GM12878 (cell line): Measurements from ENCODE around the gene APBB3. TPM values are rescaled to one million over a fixed set of nuclear protein-coding genes. Genes with fewer than 3 reads are reported as not detected.

Experiments
- ATAC-seq: fragments of 200-7000 bp; cut with Tn5 transposase; 3 replicates; pipeline ENCODE4 v1.9.1; 2020; ENCODE audit warnings: mild to moderate bottlenecking, moderate library complexity
- BruUV-seq: library from RNA; stranded (reverse); fragments of 400-500 nt; replicated peaks from 2 replicates; lab custom pipeline; 2021; lab: Mats Ljungman, UMichigan
- CTCF ChIA-PET: fragments of 300-600 bp; sonication (Branson Sonifier 250); formaldehyde crosslinking; extraction: SDS; loops from one replicate; lab custom pipeline; 2021; ENCODE audit warnings: inconsistent platforms; lab: Yijun Ruan, JAX
- POLR2A ChIA-PET: fragments of 350-600 bp; formaldehyde crosslinking; extraction: SDS; loops from one replicate; lab custom pipeline; 2021; ENCODE audit warnings: inconsistent platforms; lab: Charles Lee
- RAD21 ChIA-PET: fragments of 300-600 bp; sonication (Branson Sonifier 250); formaldehyde crosslinking; loops from one replicate; lab custom pipeline; 2023; ENCODE audit warnings: antibody characterized with exemption; ENCODE audit not compliant: unreplicated experiment; lab: Charles Lee
- SMC1A ChIA-PET: fragments of 300-600 bp; sonication (Branson Sonifier 250); formaldehyde crosslinking; loops from one replicate; lab custom pipeline; 2023; ENCODE audit not compliant: unreplicated experiment, uncharacterized antibody; lab: Charles Lee
- DNase-seq: peaks from one replicate; pipeline ENCODE4 v3.0.0-alpha.2; 2011; ENCODE audit warnings: low read depth, low spot score
- FAIRE-seq: peaks from 3 replicates; lab custom pipeline; 2011; peaks lifted over from hg19 to GRCh38; lab: Jason Lieb, UNC
- H2AFZ ChIP-seq: 2 replicates; pipeline ENCODE4 v1.6.0; 2011; ENCODE audit warnings: low read depth, low read length, control low read depth; ENCODE audit not compliant: control insufficient read depth
- H3K27ac ChIP-seq: 2 replicates; pipeline ENCODE4 v1.5.1; 2011; ENCODE audit warnings: control low read depth; ENCODE audit not compliant: control insufficient read depth, insufficient read depth
- H3K27me3 ChIP-seq, 2 experiments: replicated peaks in 1 of 2; 2 replicates each; pipeline versions ENCODE4 v1.6.0 to v1.6.1; 2011; ENCODE audit warnings: low read length in 1 of 2; ENCODE audit not compliant: control insufficient read depth in 2 of 2, insufficient read depth in 2 of 2
- H3K36me3 ChIP-seq, 2 experiments: 2 replicates each; pipeline ENCODE4 v1.5.1; 2011; ENCODE audit warnings: low read length in 1 of 2; ENCODE audit not compliant: control insufficient read depth in 2 of 2, insufficient read depth in 2 of 2
- H3K4me1 ChIP-seq: 2 replicates; pipeline ENCODE4 v1.6.1; 2011; ENCODE audit warnings: mild to moderate bottlenecking, low read length, moderate library complexity, mixed read lengths; ENCODE audit not compliant: control insufficient read depth, insufficient read depth
- H3K4me2 ChIP-seq: 2 replicates; pipeline ENCODE4 v1.6.0; 2011; ENCODE audit warnings: control low read depth; ENCODE audit not compliant: control insufficient read depth, insufficient read depth
- H3K4me3 ChIP-seq: fragments of 200-600 bp; sonication (generic); 2 replicates; pipeline ENCODE4 v1.5.1; 2016
- H3K79me2 ChIP-seq: 2 replicates; pipeline ENCODE4 v1.6.0; 2011; ENCODE audit warnings: low read length; ENCODE audit not compliant: control insufficient read depth, insufficient read depth
- H3K9ac ChIP-seq: 2 replicates; pipeline ENCODE4 v1.8.0; 2011; ENCODE audit warnings: low read length, control low read depth, mixed read lengths; ENCODE audit not compliant: control insufficient read depth, insufficient read depth
- H3K9me3 ChIP-seq: replicated peaks from 3 replicates; pipeline ENCODE4 v1.5.1; 2011; ENCODE audit warnings: mild to moderate bottlenecking, low read length; ENCODE audit not compliant: control insufficient read depth, insufficient read depth
- H4K20me1 ChIP-seq: 2 replicates; pipeline ENCODE4 v1.6.0; 2011; ENCODE audit not compliant: control insufficient read depth, insufficient read depth
- ESRRA ChIP-seq: IDR thresholded peaks from 2 replicates; pipeline ENCODE4 v1.6.1; 2012; ENCODE audit warnings: mild to moderate bottlenecking, low read length, improper control_type of control experiment
- MTA3 ChIP-seq: IDR thresholded peaks from 2 replicates; pipeline ENCODE4 v1.6.1; 2012; ENCODE audit warnings: low read length, inconsistent platforms, borderline replicate concordance
- SIX5 ChIP-seq: IDR thresholded peaks from 2 replicates; pipeline ENCODE4 v1.6.1; 2011; ENCODE audit warnings: mild to moderate bottlenecking, low read depth, low read length, moderate library complexity; ENCODE audit not compliant: severe bottlenecking
- SMAD1 ChIP-seq: fragments of 450-650 bp; IDR thresholded peaks from 2 replicates; pipeline ENCODE4 v1.6.1; 2018; ENCODE audit warnings: mild to moderate bottlenecking, low read depth; ENCODE audit not compliant: partially characterized antibody
- STAT3 ChIP-seq: IDR thresholded peaks from 2 replicates; pipeline ENCODE4 v1.6.1; 2011; ENCODE audit warnings: low read depth, low read length, improper control_type of control experiment
- TBL1XR1 ChIP-seq: IDR thresholded peaks from 2 replicates; pipeline ENCODE4 v1.6.1; 2012; ENCODE audit warnings: low read depth, low read length, improper control_type of control experiment
- WGBS: methylation state at CpG from one replicate; pipeline ENCODE4 v1.1.6; 2016; ENCODE audit warnings: low lambda C conversion rate; ENCODE audit not compliant: insufficient replicate concordance, insufficient coverage; ENCODE audit errors: missing lambda C conversion rate; 5-methylcytosine and 5-hydroxymethylcytosine counted together
- in situ Hi-C: fragments of 300-500 bp; cut with MboI; formaldehyde crosslinking; loops from 9 replicates; pipeline ENCODE4 v1.14.3; 2018; ENCODE audit warnings: mixed read lengths
- intact Hi-C: fragments of 100-400 bp; cut with micrococcal nuclease; formaldehyde crosslinking; loops from one replicate; pipeline ENCODE4 v1.14.2; 2022; ENCODE audit not compliant: unreplicated experiment
- polyA plus RNA-seq, 11 experiments: library from polyadenylated mRNA; depleted of rRNA in 4 of 11; unstranded in 6 of 11; stranded (reverse) in 5 of 11; fragments of >200 nt; fragmentation: Nextera tagmentation in 4 of 11; fragmentation: Illumina TruSeq in 1 of 11; extraction: Ambion mirVana in 4 of 11; extraction: Trizol in 1 of 11; gene quantifications; 1 replicate in 1 of 11; 2 replicates in 10 of 11; pipeline versions ENCODE4 v1.2.1 to v1.2.3, GENCODE V29; 2011 to 2016; ENCODE audit warnings: inconsistent platforms in 2 of 11, missing spikeins in 2 of 11, low read depth in 1 of 11
- total RNA-seq, 4 experiments: library from RNA; depleted of rRNA in 3 of 4; stranded (reverse); fragments of >200 nt in 3 of 4; fragmentation: Illumina TruSeq in 1 of 4; extraction: Trizol in 1 of 4; gene quantifications; 2 replicates each; pipeline versions ENCODE4 v1.2.1 to v1.2.3, GENCODE V29; 2013 to 2021
- TF ChIP-seq, protein P1 (sequence below): fragments of 450-650 bp; IDR thresholded peaks from 2 replicates; pipeline ENCODE4 v1.6.1; 2017; ENCODE audit warnings: antibody characterized with exemption, mild to moderate bottlenecking, moderate library complexity
- TF ChIP-seq, protein P2 (sequence below): fragments of 450-650 bp; IDR thresholded peaks from 2 replicates; pipeline ENCODE4 v1.6.1; 2014; ENCODE audit warnings: mild to moderate bottlenecking
- TF ChIP-seq, protein P3 (sequence below): fragments of 450-650 bp; IDR thresholded peaks from 2 replicates; pipeline ENCODE4 v1.6.1; 2018; ENCODE audit warnings: borderline replicate concordance, mild to moderate bottlenecking; ENCODE audit not compliant: partially characterized antibody
- TF ChIP-seq, protein P4 (sequence below): fragments of 450-650 bp; IDR thresholded peaks from 2 replicates; pipeline ENCODE4 v1.6.1; 2016; ENCODE audit warnings: mild to moderate bottlenecking, moderate library complexity, borderline replicate concordance
- TF ChIP-seq, protein P5 (sequence below): IDR thresholded peaks from 2 replicates; pipeline ENCODE4 v1.6.1; 2011; ENCODE audit warnings: low read depth, low read length, improper control_type of control experiment, borderline replicate concordance

APBB3 gene
- total and polyA plus RNA-seq, 10 of the 15 experiments (the other 5 are each of a cell fraction or from before 2014, with no cell fraction given): 0.35 to 33.3 (median 14.3) TPM

DNA sequence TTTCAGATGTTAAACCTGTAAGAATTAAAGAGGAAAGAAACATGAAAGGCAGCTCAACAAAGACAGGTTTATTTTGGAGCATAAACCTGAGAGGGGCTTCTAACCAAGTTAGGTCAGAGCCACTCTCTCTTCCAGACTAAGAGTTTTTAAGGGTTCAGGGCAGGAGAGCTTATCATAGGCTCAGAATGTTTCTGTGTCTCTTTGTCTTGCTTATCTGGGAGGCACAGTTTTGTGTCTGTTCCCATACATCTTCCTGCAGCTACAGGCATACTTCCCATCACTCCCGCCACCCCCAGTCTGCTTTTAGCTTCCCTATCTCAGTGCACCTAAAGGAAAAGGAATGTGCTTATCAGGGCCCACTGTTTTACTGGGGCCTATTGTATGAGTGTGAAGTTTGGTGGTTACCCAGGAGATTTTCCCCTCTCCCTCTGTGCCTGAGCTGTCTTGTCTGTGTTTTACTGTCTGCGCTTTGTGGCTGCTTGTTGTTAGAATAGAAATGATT lies 46.7 kb upstream of the APBB3 start (continued):
- TF ChIP-seq MTA3 (no peak), SIX5 (no peak), ESRRA (no peak), STAT3 (no peak), TBL1XR1 (no peak)
- TF ChIP-seq, protein P1, sequence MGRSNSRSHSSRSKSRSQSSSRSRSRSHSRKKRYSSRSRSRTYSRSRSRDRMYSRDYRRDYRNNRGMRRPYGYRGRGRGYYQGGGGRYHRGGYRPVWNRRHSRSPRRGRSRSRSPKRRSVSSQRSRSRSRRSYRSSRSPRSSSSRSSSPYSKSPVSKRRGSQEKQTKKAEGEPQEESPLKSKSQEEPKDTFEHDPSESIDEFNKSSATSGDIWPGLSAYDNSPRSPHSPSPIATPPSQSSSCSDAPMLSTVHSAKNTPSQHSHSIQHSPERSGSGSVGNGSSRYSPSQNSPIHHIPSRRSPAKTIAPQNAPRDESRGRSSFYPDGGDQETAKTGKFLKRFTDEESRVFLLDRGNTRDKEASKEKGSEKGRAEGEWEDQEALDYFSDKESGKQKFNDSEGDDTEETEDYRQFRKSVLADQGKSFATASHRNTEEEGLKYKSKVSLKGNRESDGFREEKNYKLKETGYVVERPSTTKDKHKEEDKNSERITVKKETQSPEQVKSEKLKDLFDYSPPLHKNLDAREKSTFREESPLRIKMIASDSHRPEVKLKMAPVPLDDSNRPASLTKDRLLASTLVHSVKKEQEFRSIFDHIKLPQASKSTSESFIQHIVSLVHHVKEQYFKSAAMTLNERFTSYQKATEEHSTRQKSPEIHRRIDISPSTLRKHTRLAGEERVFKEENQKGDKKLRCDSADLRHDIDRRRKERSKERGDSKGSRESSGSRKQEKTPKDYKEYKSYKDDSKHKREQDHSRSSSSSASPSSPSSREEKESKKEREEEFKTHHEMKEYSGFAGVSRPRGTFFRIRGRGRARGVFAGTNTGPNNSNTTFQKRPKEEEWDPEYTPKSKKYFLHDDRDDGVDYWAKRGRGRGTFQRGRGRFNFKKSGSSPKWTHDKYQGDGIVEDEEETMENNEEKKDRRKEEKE: no peak
- TF ChIP-seq, protein P2, sequence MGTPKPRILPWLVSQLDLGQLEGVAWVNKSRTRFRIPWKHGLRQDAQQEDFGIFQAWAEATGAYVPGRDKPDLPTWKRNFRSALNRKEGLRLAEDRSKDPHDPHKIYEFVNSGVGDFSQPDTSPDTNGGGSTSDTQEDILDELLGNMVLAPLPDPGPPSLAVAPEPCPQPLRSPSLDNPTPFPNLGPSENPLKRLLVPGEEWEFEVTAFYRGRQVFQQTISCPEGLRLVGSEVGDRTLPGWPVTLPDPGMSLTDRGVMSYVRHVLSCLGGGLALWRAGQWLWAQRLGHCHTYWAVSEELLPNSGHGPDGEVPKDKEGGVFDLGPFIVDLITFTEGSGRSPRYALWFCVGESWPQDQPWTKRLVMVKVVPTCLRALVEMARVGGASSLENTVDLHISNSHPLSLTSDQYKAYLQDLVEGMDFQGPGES: no peak

DNA sequence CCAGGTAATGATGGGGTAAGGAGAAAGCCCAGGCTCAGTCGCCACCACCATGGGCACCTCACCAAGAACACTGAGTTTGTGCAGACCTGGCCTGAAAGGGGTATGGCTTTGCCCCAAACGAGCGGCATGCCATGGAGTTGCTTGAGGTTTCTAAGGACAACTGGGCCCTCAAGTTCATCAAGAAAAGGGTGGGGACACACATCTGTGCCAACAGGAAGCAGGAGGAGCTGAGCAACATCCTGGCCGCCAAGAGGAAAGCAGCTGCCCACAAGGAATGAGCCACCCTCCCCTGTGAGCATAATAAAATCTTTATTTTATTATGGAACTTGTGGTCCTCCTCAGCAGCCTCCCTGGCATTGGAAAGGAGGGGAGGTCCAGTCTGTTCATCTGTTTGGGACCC lies 44.7 kb upstream of the APBB3 start:
- Histone ChIP-seq H3K27me3 (no peaks in the 10 kb centered on the region), H3K9ac (no peak overlapping the region), H3K4me1 (no peaks in the 10 kb centered on the region), H3K36me3 (no peaks in the 10 kb centered on the region), H3K79me2 (no peaks in the 10 kb centered on the region), H2AFZ (no peak overlapping the region), H3K4me3 (no peak overlapping the region), H4K20me1 (no peaks in the 10 kb centered on the region), H3K4me2 (no peak overlapping the region), H3K27ac (no peak overlapping the region), H3K9me3 (no peaks in the 10 kb centered on the region)
- intact Hi-C loops: no loop called here
- POLR2A ChIA-PET: no interaction called here
- DNase-seq (no peak), FAIRE-seq (no peak), ATAC-seq (no peak)
- RAD21 ChIA-PET: no interaction called here
- in situ Hi-C loops: no loop called here
- CTCF ChIA-PET: no interaction called here
- no TSS peak for BruUV-seq
- 34% methylated on average over 4 of the region's 4 CpGs for WGBS
- SMC1A ChIA-PET: no interaction called here
- TF ChIP-seq SMAD1: no peak
- TF ChIP-seq, protein P3, sequence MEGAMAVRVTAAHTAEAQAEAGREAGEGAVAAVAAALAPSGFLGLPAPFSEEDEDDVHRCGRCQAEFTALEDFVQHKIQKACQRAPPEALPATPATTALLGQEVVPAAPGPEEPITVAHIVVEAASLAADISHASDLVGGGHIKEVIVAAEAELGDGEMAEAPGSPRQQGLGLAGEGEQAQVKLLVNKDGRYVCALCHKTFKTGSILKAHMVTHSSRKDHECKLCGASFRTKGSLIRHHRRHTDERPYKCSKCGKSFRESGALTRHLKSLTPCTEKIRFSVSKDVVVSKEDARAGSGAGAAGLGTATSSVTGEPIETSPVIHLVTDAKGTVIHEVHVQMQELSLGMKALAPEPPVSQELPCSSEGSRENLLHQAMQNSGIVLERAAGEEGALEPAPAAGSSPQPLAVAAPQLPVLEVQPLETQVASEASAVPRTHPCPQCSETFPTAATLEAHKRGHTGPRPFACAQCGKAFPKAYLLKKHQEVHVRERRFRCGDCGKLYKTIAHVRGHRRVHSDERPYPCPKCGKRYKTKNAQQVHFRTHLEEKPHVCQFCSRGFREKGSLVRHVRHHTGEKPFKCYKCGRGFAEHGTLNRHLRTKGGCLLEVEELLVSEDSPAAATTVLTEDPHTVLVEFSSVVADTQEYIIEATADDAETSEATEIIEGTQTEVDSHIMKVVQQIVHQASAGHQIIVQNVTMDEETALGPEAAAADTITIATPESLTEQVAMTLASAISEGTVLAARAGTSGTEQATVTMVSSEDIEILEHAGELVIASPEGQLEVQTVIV: no peak
- TF ChIP-seq, protein P4, sequence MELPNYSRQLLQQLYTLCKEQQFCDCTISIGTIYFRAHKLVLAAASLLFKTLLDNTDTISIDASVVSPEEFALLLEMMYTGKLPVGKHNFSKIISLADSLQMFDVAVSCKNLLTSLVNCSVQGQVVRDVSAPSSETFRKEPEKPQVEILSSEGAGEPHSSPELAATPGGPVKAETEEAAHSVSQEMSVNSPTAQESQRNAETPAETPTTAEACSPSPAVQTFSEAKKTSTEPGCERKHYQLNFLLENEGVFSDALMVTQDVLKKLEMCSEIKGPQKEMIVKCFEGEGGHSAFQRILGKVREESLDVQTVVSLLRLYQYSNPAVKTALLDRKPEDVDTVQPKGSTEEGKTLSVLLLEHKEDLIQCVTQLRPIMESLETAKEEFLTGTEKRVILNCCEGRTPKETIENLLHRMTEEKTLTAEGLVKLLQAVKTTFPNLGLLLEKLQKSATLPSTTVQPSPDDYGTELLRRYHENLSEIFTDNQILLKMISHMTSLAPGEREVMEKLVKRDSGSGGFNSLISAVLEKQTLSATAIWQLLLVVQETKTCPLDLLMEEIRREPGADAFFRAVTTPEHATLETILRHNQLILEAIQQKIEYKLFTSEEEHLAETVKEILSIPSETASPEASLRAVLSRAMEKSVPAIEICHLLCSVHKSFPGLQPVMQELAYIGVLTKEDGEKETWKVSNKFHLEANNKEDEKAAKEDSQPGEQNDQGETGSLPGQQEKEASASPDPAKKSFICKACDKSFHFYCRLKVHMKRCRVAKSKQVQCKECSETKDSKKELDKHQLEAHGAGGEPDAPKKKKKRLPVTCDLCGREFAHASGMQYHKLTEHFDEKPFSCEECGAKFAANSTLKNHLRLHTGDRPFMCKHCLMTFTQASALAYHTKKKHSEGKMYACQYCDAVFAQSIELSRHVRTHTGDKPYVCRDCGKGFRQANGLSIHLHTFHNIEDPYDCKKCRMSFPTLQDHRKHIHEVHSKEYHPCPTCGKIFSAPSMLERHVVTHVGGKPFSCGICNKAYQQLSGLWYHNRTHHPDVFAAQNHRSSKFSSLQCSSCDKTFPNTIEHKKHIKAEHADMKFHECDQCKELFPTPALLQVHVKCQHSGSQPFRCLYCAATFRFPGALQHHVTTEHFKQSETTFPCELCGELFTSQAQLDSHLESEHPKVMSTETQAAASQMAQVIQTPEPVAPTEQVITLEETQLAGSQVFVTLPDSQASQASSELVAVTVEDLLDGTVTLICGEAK: no peak
- TF ChIP-seq, protein P5, sequence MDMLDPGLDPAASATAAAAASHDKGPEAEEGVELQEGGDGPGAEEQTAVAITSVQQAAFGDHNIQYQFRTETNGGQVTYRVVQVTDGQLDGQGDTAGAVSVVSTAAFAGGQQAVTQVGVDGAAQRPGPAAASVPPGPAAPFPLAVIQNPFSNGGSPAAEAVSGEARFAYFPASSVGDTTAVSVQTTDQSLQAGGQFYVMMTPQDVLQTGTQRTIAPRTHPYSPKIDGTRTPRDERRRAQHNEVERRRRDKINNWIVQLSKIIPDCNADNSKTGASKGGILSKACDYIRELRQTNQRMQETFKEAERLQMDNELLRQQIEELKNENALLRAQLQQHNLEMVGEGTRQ: no peak
